H4 (cell line): Measurements from ENCODE around the gene PAWR. TPM values are rescaled to one million over a fixed set of nuclear protein-coding genes. Genes with fewer than 3 reads are reported as not detected.
"Not testable (repeated sequence)": the region's sequence is repeated elsewhere in the genome, so short reads cannot be mapped to it uniquely, and the experiment has no call there.

Source experiments
- DNase-seq: peaks from one replicate; pipeline ENCODE4 v3.0.0-alpha.2; 2015; ENCODE audit warnings: low spot score
- total RNA-seq: library from RNA; depleted of rRNA; stranded (reverse); fragments of >200 nt; shearing (Covaris generic); gene quantifications from 2 replicates; pipeline ENCODE4 v1.2.3, GENCODE V29; 2014

Gene PAWR
- total RNA-seq, 1 experiment from 2014 or later: 18.6 TPM

GRCh38 chr12:79592865-79593264 lies 97.9 kb downstream of the PAWR start:
- no peak for DNase-seq

- no peak for DNase-seq
Observed at GRCh38 chr12:79591988-79592387, 98.8 kb downstream of the PAWR start.

- no peak for DNase-seq
Observed at GRCh38 chr12:79590751-79591150, 100.0 kb downstream of the PAWR start.

GRCh38 chr12:79587368-79587767 lies 103.4 kb downstream of the PAWR start:
- no peak for DNase-seq

GRCh38 chr12:79585147-79585546 lies 105.6 kb downstream of the PAWR start:
- no peak for DNase-seq

- DNase-seq: no peak
Observed at GRCh38 chr12:79573820-79574219, 116.9 kb downstream of the PAWR start.

GRCh38 chr12:79569679-79570078 lies 121.1 kb downstream of the PAWR start:
- no peak for DNase-seq

- DNase-seq: no peak
Observed at GRCh38 chr12:79567175-79567563, 123.6 kb downstream of the PAWR start.

GRCh38 chr12:79566452-79567174 lies 124.2 kb downstream of the PAWR start:
- peak; percentile 17 for DNase-seq

- not testable (repeated sequence) for DNase-seq
Observed at GRCh38 chr12:79564727-79565350, 125.9 kb downstream of the PAWR start.

GRCh38 chr12:79563021-79563740 lies 127.6 kb downstream of the PAWR start:
- no peak for DNase-seq

GRCh38 chr12:79561401-79562132 lies 129.2 kb downstream of the PAWR start:
- no peak for DNase-seq

GRCh38 chr12:79560225-79560889 lies 130.4 kb downstream of the PAWR start:
- DNase-seq: no peak

- no peak for DNase-seq
Observed at GRCh38 chr12:79559591-79559990, 131.2 kb downstream of the PAWR start.

GRCh38 chr12:79558924-79559469 lies 131.8 kb downstream of the PAWR start:
- no peak for DNase-seq

- DNase-seq: no peak
Observed at GRCh38 chr12:79557690-79558315, 133.0 kb downstream of the PAWR start.

- DNase-seq: peak; percentile 35
Observed at GRCh38 chr12:79555028-79555925, 135.5 kb downstream of the PAWR start.

- DNase-seq: no peak
Observed at GRCh38 chr12:79553863-79554574, 136.7 kb downstream of the PAWR start.

GRCh38 chr12:79552192-79552591 lies 138.6 kb downstream of the PAWR start:
- DNase-seq: no peak
